ENCODE data around the gene IGSF21. TPM values are rescaled to one million over a fixed set of nuclear protein-coding genes. Genes with fewer than 3 reads are reported as not detected.

The IGSF21 gene
- total RNA-seq, 4 donors from 2014 or later = not detected

DNA sequence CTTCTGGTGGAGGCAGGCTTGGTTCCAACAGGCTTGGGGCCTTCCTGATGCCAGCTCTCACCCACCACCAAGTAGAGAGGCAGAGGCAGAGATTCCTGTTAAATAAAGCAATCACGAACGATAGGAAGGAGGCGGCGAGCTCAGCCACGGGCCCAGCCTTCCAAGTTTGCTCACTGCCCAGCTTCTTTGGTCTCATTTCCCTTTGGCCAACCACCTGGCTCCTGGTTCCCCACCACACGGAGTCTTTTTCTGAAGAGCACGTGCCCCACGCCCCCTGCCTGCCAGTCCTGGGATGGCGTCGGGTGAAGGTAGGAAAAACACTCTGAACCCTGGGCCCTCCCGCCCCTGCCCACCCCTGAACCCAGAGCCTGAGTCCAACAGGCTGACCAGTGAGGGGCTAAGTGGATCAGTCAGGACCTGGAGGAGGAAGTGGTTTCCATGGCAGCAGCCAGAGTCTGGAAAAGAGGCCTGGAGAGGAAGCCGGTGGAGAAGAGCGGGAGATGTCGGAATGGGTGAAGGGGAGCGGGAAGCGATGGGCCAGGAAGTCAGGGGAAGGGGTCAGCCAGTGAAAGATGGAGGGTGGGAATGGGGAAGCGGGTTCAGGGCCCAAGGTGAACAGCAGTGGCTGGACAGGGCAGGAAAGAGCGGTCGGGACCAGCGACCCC lies 214.9 kb downstream of the IGSF21 start:
- H3K4me1 ChIP-seq = no peaks in the 10 kb centered on the region
- H3K27me3 ChIP-seq = no peaks in the 10 kb centered on the region
- H3K9me3 ChIP-seq = no peaks in the 10 kb centered on the region
- H3K36me3 ChIP-seq = no peaks in the 10 kb centered on the region
- no peak overlapping the region for H3K27ac ChIP-seq
- TF ChIP-seq POLR2A (IDR thresholded peaks at IDR 0.05) = no peak
- TF ChIP-seq, protein P1, sequence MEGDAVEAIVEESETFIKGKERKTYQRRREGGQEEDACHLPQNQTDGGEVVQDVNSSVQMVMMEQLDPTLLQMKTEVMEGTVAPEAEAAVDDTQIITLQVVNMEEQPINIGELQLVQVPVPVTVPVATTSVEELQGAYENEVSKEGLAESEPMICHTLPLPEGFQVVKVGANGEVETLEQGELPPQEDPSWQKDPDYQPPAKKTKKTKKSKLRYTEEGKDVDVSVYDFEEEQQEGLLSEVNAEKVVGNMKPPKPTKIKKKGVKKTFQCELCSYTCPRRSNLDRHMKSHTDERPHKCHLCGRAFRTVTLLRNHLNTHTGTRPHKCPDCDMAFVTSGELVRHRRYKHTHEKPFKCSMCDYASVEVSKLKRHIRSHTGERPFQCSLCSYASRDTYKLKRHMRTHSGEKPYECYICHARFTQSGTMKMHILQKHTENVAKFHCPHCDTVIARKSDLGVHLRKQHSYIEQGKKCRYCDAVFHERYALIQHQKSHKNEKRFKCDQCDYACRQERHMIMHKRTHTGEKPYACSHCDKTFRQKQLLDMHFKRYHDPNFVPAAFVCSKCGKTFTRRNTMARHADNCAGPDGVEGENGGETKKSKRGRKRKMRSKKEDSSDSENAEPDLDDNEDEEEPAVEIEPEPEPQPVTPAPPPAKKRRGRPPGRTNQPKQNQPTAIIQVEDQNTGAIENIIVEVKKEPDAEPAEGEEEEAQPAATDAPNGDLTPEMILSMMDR (IDR thresholded peaks at IDR 0.05) = no peak
- no peak for DNase-seq
- H3K4me3 ChIP-seq = no peak overlapping the region

GRCh38 chr1:18323259-18323658 lies 215.7 kb downstream of the IGSF21 start:
- no peaks in the 10 kb centered on the region for H3K4me1 ChIP-seq
- H3K4me3 ChIP-seq = no peak overlapping the region
- H3K36me3 ChIP-seq = no peaks in the 10 kb centered on the region
- no peaks in the 10 kb centered on the region for H3K27me3 ChIP-seq
- DNase-seq = no peak
- TF ChIP-seq POLR2A (IDR thresholded peaks at IDR 0.05) = no peak
- TF ChIP-seq, protein P1 (IDR thresholded peaks at IDR 0.05) = no peak
- H3K9me3 ChIP-seq = no peaks in the 10 kb centered on the region
- H3K27ac ChIP-seq = no peak overlapping the region

- no peak overlapping the region for H3K27ac ChIP-seq
- DNase-seq = no peak
- TF ChIP-seq, protein P1 (IDR thresholded peaks at IDR 0.05) = no peak
- TF ChIP-seq POLR2A (IDR thresholded peaks at IDR 0.05) = no peak
- H3K27me3 ChIP-seq = no peaks in the 10 kb centered on the region
- no peaks in the 10 kb centered on the region for H3K36me3 ChIP-seq
- H3K4me3 ChIP-seq = no peak overlapping the region
- no peaks in the 10 kb centered on the region for H3K9me3 ChIP-seq
- H3K4me1 ChIP-seq = no peaks in the 10 kb centered on the region
These were observed 216.6 kb downstream of the IGSF21 start for GRCh38 chr1:18324246-18324645.

DNA sequence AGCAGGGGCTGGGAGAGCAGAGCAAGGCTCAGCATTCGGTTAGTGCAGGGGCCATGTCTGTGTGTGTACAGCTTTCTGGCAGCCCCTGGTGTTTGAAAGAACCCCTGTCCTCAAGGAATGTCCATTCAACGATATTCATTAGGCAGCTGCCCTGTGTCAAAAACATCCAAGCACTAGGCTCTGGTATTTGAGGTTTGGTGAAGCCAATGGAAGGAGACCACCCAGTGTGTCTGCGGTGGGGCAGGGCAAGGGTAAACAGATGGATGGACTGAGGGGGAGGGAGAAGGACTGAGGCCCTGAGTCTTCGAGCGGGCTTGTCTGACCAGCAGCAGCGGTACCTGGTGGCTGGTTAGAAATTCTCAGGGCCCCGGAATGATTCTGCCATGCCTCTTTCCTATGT lies 217.5 kb downstream of the IGSF21 start:
- Histone ChIP-seq H3K9me3 (no peaks in the 10 kb centered on the region), H3K27ac (no peak overlapping the region), H3K27me3 (no peaks in the 10 kb centered on the region), H3K4me3 (no peak overlapping the region), H3K36me3 (no peaks in the 10 kb centered on the region), H3K4me1 (no peaks in the 10 kb centered on the region)
- no peak for TF ChIP-seq POLR2A (IDR thresholded peaks at IDR 0.05)
- TF ChIP-seq, protein P1 (IDR thresholded peaks at IDR 0.05) = no peak
- DNase-seq = no peak

GRCh38 chr1:18326211-18326897 lies 218.8 kb downstream of the IGSF21 start:
- no peak for DNase-seq
- no peak overlapping the region for H3K4me3 ChIP-seq
- no peaks in the 10 kb centered on the region for H3K9me3 ChIP-seq
- no peaks in the 10 kb centered on the region for H3K27me3 ChIP-seq
- TF ChIP-seq, protein P1 (IDR thresholded peaks at IDR 0.05) = no peak
- no peak for TF ChIP-seq POLR2A (IDR thresholded peaks at IDR 0.05)
- H3K36me3 ChIP-seq = no peaks in the 10 kb centered on the region
- H3K27ac ChIP-seq = no peak overlapping the region
- H3K4me1 ChIP-seq = no peaks in the 10 kb centered on the region
